T-cell (primary cell): Measurements from ENCODE around the gene ARHGEF17. TPM values are rescaled to one million over a fixed set of nuclear protein-coding genes. Genes with fewer than 3 reads are reported as not detected.

Experiments used
- ATAC-seq, 4 experiments: fragments of 200-7000 bp in 3 of 4; fragments of 150-1000 bp in 1 of 4; cut with Tn5 transposase; replicated peaks in 1 of 4; 1 replicate in 3 of 4; 2 replicates in 1 of 4; pipeline ENCODE4 v1.10.0; 2021; ENCODE audit warnings: moderate library complexity in 3 of 4, mild to moderate bottlenecking in 2 of 4, moderate number of reproducible peaks in 1 of 4
- CTCF ChIA-PET, 2 donors: fragments of 300-600 bp; sonication (Branson Sonifier 250); formaldehyde crosslinking; loops; one replicate each; lab custom pipeline; 2022; ENCODE audit warnings: antibody characterized with exemption in 2 of 2; lab: Charles Lee
- POLR2A ChIA-PET, 2 donors: fragments of 300-600 bp; sonication (Branson Sonifier 250); formaldehyde crosslinking; loops; one replicate each; lab custom pipeline; 2022; ENCODE audit warnings: antibody characterized with exemption in 2 of 2; lab: Charles Lee
- DNase-seq, 35 experiments: peaks; one replicate each; pipeline versions ENCODE4 v3.0.0 to v3.0.0-alpha.2; 2013 to 2023
- H3K27ac ChIP-seq: one replicate; pipeline ENCODE4 v1.5.1; 2013; ENCODE audit warnings: low read length
- H3K27me3 ChIP-seq, 2 experiments: replicated peaks in 1 of 2; 1 replicate in 1 of 2; 2 replicates in 1 of 2; pipeline versions ENCODE4 v1.6.1 to v1.7.0; 2013; ENCODE audit warnings: low read length in 1 of 2, mixed read lengths in 1 of 2; ENCODE audit not compliant: control insufficient read depth in 2 of 2, insufficient read depth in 2 of 2; ENCODE audit errors: extremely low read depth in 1 of 2
- H3K36me3 ChIP-seq, 2 donors: 1 replicate in 1 of 2; 2 replicates in 1 of 2; pipeline versions ENCODE4 v1.6.1 to v1.7.0; 2013; ENCODE audit warnings: low read length in 1 of 2; ENCODE audit not compliant: control insufficient read depth in 2 of 2, insufficient read depth in 1 of 2; ENCODE audit errors: extremely low read depth in 1 of 2
- H3K4me1 ChIP-seq, 2 experiments: 1 replicate in 1 of 2; 2 replicates in 1 of 2; pipeline versions ENCODE4 v1.6.1 to v1.7.0; 2013; ENCODE audit warnings: low read length in 2 of 2, mixed read lengths in 1 of 2; ENCODE audit not compliant: insufficient read depth in 2 of 2, control insufficient read depth in 1 of 2; ENCODE audit errors: extremely low read depth in 1 of 2
- H3K4me3 ChIP-seq, 2 donors: 1 replicate in 1 of 2; 2 replicates in 1 of 2; pipeline versions ENCODE4 v1.5.1 to v1.7.0; 2013; ENCODE audit warnings: mild to moderate bottlenecking in 2 of 2, low read length in 1 of 2, moderate library complexity in 1 of 2; ENCODE audit not compliant: control insufficient read depth in 1 of 2; ENCODE audit errors: extremely low read depth in 1 of 2
- H3K9me3 ChIP-seq: 2 replicates; pipeline ENCODE4 v1.7.0; 2013
- H3K27ac Mint-ChIP-seq, 2 donors: one replicate each; pipeline ENCODE4 v1.8.0; 2020 to 2021; ENCODE audit warnings: mild to moderate bottlenecking in 2 of 2, mixed read lengths in 2 of 2
- H3K27me3 Mint-ChIP-seq, 2 donors: one replicate each; pipeline ENCODE4 v1.8.0; 2021 to 2022; ENCODE audit warnings: mixed read lengths in 2 of 2
- H3K36me3 Mint-ChIP-seq: one replicate; pipeline ENCODE4 v1.8.0; 2021; ENCODE audit warnings: mixed read lengths
- H3K4me1 Mint-ChIP-seq, 3 donors: one replicate each; pipeline ENCODE4 v1.8.0; 2020 to 2022; ENCODE audit warnings: mixed read lengths in 3 of 3, mild to moderate bottlenecking in 1 of 3
- H3K4me3 Mint-ChIP-seq, 3 donors: one replicate each; pipeline ENCODE4 v1.8.0; 2020 to 2022; ENCODE audit warnings: mild to moderate bottlenecking in 3 of 3, mixed read lengths in 3 of 3, moderate library complexity in 3 of 3
- H3K9me3 Mint-ChIP-seq, 3 donors: one replicate each; pipeline ENCODE4 v1.8.0; 2020 to 2022; ENCODE audit warnings: mixed read lengths in 3 of 3
- WGBS: methylation state at CpG from one replicate; pipeline ENCODE4 v1.1.5; 2013; ENCODE audit warnings: missing lambda C conversion rate; ENCODE audit not compliant: insufficient coverage; 5-methylcytosine and 5-hydroxymethylcytosine counted together
- total RNA-seq, 35 experiments: library from RNA in 6 of 35; stranded (reverse) in 6 of 35; fragments of 120-200 nt in 1 of 35; gene quantifications; one replicate each; pipeline versions ENCODE4 v1.2.1 to v1.2.4 and lab custom pipeline; 2013 to 2026

Gene ARHGEF17
- total RNA-seq, 5 donors from 2014 or later (not counting 1 experiment from before 2014, with no cell fraction given) = 0.23 to 1.0 (median 0.49) TPM

DNA sequence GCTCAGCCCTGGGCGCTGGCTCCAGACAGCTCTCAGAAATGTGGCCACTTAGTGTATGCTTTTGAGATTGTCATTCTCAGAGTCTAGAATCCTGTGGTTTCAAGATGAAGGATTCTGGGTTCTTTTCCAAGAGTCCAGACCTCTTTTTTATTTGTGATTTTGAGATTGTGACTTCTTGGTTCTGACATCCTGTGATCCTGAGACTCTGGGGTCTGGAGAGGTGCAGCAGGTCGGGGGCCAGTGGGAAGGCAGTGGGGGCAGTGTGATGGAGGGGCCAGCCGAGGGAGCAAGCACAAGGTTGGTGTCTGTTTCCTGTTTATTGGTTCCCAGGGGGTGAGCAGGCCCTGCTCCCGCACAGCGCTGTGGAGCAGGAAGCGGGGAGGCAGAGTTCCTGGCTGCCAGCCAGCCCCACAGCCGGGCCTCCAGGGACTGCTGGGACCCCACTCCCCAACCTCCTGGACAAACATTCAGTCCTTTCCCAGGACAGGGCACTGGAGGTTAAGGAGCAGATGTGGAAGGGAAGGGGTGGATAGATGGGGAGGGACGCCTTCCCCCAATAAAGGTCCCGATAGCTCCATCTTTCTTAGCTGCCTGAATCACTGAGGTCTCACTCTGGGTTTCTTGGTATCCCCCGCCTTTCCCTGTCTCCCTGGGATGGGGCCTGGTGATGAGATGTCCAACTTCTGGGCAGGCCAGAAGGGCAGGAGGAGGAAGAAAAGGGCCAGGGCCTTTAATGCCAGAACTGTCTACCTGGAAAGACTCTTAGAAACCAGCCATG, 13.7 kb downstream of the ARHGEF17 start:
- ATAC-seq = peak in 2 of 4 experiments; percentile 36 to 40
- H3K27ac ChIP-seq = no peak overlapping the region
- 28% methylated on average over 4 of the region's 10 CpGs for WGBS
- H3K4me1 Mint-ChIP-seq = peaks cover 6 to 10% (median 9%) of the 10 kb centered on the region in 3 donors
- H3K9me3 ChIP-seq = no peaks in the 10 kb centered on the region
- H3K4me1 ChIP-seq = peaks cover 0 to 7% of the 10 kb centered on the region in 2 experiments
- no peaks in the 10 kb centered on the region for H3K27me3 Mint-ChIP-seq
- CTCF ChIA-PET = no interaction called here
- DNase-seq = no peak
- H3K4me3 ChIP-seq = no peak overlapping the region
- POLR2A ChIA-PET = no interaction called here
- H3K4me3 Mint-ChIP-seq = no peak overlapping the region
- peaks cover 0 to 27% of the 10 kb centered on the region in 2 experiments for H3K27me3 ChIP-seq
- no peak overlapping the region for H3K27ac Mint-ChIP-seq
- no peaks in the 10 kb centered on the region for H3K36me3 ChIP-seq
- H3K36me3 Mint-ChIP-seq = no peaks in the 10 kb centered on the region
- no peaks in the 10 kb centered on the region for H3K9me3 Mint-ChIP-seq

DNA sequence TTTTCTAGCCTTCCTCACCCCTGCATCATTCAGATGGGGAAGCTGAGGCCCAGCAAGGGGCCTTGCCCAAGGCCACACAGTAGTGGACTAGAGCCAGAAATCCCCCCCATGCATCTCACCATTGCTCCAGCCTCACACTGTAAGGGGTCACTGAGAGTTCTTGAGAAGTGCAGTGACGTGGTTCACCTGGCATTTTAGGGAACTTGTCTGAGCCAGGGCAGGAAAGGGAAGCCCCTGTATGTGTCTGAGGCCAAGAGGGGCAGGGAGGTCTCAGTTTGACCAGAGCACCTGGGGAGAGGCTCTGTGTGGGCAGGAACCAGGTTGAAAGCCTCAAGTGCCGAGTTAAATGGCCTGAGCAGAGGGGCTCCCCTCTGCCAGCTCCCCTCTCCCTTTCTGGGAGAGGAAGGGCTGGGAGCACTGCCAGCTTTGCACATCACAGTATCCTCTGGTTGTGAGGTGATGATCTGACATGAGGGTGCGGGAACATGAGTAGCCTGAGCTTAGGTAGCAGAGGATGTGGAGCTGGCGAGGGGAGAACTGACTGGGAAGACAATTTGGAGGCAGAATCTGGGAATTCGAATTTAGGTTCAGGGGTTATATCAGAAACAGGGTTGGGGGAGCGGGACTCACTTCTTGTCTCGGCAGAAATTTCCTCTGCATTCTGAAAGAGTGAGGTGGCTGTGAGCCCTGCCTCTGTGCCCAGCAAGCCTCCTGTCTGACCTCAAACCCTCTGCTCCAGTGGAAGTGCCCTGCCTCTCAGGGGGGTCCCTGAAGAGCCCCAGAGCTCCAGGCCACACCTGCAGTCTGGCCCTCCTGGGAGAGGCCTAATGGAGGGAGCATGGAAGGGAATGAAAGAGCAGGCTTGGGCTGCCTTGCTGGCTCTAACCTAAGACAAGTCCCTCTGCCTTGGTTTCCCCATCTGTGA, 14.6 kb downstream of the ARHGEF17 start:
- H3K27ac ChIP-seq = no peak overlapping the region

DNA sequence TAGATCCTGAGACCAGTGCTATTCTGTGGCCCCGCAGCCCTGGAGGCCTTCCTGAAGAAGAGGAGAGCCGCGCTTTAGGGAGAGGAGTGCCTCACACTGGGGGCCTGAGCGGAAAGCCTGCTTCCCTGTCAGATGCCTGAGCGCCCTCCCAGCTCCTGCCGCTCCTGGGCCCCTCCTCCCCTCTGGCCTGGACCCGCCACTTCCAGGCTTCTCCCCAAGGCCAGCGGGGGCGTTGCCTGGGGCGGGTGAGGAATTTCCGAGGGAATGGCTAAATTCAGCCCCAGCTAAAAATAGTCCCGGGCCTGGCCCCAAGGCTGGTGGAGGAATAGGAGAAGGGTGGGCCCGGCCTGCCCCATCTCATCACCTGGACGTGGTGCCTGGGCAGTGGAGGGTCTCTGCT, 15.4 kb downstream of the ARHGEF17 start:
- POLR2A ChIA-PET = no interaction called here
- no peak for ATAC-seq
- H3K4me3 Mint-ChIP-seq = no peak overlapping the region
- CTCF ChIA-PET = no interaction called here
- peaks cover 6 to 10% (median 9%) of the 10 kb centered on the region in 3 donors for H3K4me1 Mint-ChIP-seq
- no peaks in the 10 kb centered on the region for H3K36me3 ChIP-seq
- no peak overlapping the region for H3K27ac ChIP-seq
- no peak overlapping the region for H3K4me3 ChIP-seq
- peaks cover 0 to 7% of the 10 kb centered on the region in 2 experiments for H3K4me1 ChIP-seq
- no peaks in the 10 kb centered on the region for H3K36me3 Mint-ChIP-seq
- WGBS = 69% methylated on average over 7 of the region's 14 CpGs
- H3K9me3 ChIP-seq = no peaks in the 10 kb centered on the region
- DNase-seq = no peak
- H3K27me3 Mint-ChIP-seq = no peaks in the 10 kb centered on the region
- no peaks in the 10 kb centered on the region for H3K9me3 Mint-ChIP-seq
- no peak overlapping the region for H3K27ac Mint-ChIP-seq
- H3K27me3 ChIP-seq = peaks cover 0 to 23% of the 10 kb centered on the region in 2 experiments

More for the DNA sequence above, 14.6 kb downstream of the ARHGEF17 start:
- DNase-seq (no peak), ATAC-seq (no peak)
- H3K36me3 ChIP-seq = no peaks in the 10 kb centered on the region
- Mint-ChIP-seq H3K9me3 (no peaks in the 10 kb centered on the region), H3K4me3 (no peak overlapping the region), H3K27me3 (no peaks in the 10 kb centered on the region), H3K27ac (no peak overlapping the region), H3K36me3 (no peaks in the 10 kb centered on the region), H3K4me1 (peaks cover 6 to 10% (median 9%) of the 10 kb centered on the region in 3 donors)
- ChIA-PET CTCF (no interaction called here), POLR2A (no interaction called here)
- 80% methylated on average over 6 of the region's 7 CpGs for WGBS
- no peaks in the 10 kb centered on the region for H3K9me3 ChIP-seq
- H3K4me3 ChIP-seq = no peak overlapping the region
- H3K27me3 ChIP-seq = peaks cover 0 to 24% of the 10 kb centered on the region in 2 experiments
- peaks cover 0 to 7% of the 10 kb centered on the region in 2 experiments for H3K4me1 ChIP-seq

DNA sequence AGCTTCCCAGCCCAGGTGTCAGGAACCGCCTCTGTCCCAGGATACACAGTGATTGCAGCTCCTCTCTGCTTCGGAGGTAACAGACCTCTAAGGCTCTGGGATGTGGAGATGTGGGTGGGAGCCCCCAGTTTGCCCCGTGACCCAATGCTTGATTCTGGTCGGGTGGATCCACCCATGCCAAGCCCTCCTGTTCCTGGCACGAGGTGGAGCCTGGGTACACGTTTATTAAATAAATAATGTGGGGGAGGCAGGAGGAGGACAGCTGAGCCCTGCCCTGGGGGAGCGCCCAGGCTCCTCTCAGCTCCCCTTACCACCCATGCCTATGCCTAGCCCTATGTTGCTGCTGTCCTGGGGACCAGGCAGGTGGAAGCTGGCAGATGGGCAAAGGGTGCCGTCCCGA, 16.0 kb downstream of the ARHGEF17 start:
- Mint-ChIP-seq H3K4me3 (no peak overlapping the region), H3K9me3 (no peaks in the 10 kb centered on the region), H3K36me3 (no peaks in the 10 kb centered on the region), H3K4me1 (peaks cover 6 to 10% (median 9%) of the 10 kb centered on the region in 3 donors), H3K27me3 (no peaks in the 10 kb centered on the region), H3K27ac (no peak overlapping the region)
- 87% methylated on average over 4 of the region's 9 CpGs for WGBS
- DNase-seq (no peak), ATAC-seq (no peak)
- peaks cover 0 to 7% of the 10 kb centered on the region in 2 experiments for H3K4me1 ChIP-seq
- peaks cover 0 to 19% of the 10 kb centered on the region in 2 experiments for H3K27me3 ChIP-seq
- ChIA-PET POLR2A (no interaction called here), CTCF (no interaction called here)
- H3K4me3 ChIP-seq = no peak overlapping the region
- H3K27ac ChIP-seq = no peak overlapping the region
- H3K36me3 ChIP-seq = no peaks in the 10 kb centered on the region
- no peaks in the 10 kb centered on the region for H3K9me3 ChIP-seq

DNA sequence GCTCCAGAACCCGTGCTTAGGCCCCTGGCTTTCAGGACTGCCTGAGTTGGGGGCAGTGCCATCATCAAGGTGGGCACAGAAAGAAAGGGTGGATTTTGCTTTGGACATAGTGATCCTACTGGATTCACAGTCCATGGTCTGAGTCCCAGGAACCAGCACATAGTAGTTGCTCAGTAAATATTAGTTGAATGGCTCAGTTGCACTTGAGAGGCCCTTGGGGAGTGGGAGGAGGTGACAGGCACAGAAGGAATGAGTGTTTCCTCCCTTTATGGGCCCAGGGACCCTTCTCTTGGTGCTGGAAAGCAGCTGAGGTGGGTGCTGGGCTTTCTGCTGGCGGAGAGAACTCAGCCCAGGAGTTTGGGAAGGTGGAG, 16.6 kb downstream of the ARHGEF17 start:
- ChIA-PET CTCF (no interaction called here), POLR2A (no interaction called here)
- Mint-ChIP-seq H3K36me3 (no peaks in the 10 kb centered on the region), H3K9me3 (no peaks in the 10 kb centered on the region), H3K27me3 (no peaks in the 10 kb centered on the region), H3K4me1 (peaks cover 6 to 10% (median 9%) of the 10 kb centered on the region in 3 donors), H3K4me3 (no peak overlapping the region), H3K27ac (no peak overlapping the region)
- Histone ChIP-seq H3K27ac (no peak overlapping the region), H3K4me3 (no peak overlapping the region), H3K36me3 (no peaks in the 10 kb centered on the region), H3K4me1 (peaks cover 0 to 7% of the 10 kb centered on the region in 2 experiments), H3K27me3 (peaks cover 0 to 16% of the 10 kb centered on the region in 2 experiments), H3K9me3 (no peaks in the 10 kb centered on the region)
- WGBS = 77% methylated on average over 2 of the region's 2 CpGs
- ATAC-seq (no peak), DNase-seq (no peak)
